ENCODE measurements around the gene ZNF593.
A peak's percentile ranks its signal among the peaks of the same experiment; 100 is the strongest.

ZNF593 gene

DNA sequence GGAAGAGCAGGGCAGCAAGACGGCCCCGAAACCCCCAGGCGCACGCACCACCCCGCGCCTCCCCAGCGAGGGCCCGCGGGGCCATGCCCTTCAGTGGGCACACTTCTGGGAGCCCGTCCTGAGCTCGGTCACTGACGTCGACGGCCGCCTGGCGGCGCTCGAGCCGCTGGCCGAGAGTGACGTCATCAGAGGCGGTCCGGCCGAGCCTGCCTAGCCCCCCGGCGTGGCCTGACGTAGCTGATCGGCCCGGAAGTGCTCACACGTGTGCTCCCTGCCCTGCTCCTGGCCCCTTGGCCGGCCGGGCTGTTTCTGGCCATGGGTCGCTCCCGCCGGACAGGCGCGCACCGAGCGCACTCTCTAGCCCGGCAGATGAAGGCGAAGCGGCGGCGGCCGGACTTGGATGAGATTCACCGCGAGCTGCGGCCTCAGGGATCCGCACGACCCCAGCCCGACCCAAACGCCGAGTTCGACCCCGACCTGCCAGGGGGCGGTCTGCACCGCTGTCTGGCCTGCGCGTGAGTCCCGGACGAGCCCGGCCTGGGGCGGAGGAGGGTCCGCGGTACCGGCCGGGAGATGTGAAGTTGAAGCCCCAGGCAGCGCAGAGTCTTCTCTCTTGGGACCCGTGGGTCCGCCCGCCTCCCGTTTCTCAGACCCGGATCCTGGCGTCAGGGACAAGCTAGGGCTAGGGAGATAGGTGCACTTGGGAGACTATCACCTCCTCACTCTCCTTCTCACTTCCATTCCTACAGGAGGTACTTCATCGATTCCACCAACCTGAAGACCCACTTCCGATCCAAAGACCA is at the start of gene ZNF593:
Gene ZNF593 (plus strand): TSS at position 240 of the 803 bp plus-strand sequence. CDS start 76 bp downstream, at position 316.
- TF ChIP-seq, protein P1, sequence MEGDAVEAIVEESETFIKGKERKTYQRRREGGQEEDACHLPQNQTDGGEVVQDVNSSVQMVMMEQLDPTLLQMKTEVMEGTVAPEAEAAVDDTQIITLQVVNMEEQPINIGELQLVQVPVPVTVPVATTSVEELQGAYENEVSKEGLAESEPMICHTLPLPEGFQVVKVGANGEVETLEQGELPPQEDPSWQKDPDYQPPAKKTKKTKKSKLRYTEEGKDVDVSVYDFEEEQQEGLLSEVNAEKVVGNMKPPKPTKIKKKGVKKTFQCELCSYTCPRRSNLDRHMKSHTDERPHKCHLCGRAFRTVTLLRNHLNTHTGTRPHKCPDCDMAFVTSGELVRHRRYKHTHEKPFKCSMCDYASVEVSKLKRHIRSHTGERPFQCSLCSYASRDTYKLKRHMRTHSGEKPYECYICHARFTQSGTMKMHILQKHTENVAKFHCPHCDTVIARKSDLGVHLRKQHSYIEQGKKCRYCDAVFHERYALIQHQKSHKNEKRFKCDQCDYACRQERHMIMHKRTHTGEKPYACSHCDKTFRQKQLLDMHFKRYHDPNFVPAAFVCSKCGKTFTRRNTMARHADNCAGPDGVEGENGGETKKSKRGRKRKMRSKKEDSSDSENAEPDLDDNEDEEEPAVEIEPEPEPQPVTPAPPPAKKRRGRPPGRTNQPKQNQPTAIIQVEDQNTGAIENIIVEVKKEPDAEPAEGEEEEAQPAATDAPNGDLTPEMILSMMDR (IDR thresholded peaks at IDR 0.05; ENCODE audit: insufficient read depth, low read depth, low read length, missing control alignments) = peak; percentile 98
- peak; percentile 96 for DNase-seq (ENCODE audit: low read depth)
- H3K4me3 ChIP-seq (ENCODE audit: low read depth, low read length) = peak within 1 kb of the TSS; percentile 87

DNA sequence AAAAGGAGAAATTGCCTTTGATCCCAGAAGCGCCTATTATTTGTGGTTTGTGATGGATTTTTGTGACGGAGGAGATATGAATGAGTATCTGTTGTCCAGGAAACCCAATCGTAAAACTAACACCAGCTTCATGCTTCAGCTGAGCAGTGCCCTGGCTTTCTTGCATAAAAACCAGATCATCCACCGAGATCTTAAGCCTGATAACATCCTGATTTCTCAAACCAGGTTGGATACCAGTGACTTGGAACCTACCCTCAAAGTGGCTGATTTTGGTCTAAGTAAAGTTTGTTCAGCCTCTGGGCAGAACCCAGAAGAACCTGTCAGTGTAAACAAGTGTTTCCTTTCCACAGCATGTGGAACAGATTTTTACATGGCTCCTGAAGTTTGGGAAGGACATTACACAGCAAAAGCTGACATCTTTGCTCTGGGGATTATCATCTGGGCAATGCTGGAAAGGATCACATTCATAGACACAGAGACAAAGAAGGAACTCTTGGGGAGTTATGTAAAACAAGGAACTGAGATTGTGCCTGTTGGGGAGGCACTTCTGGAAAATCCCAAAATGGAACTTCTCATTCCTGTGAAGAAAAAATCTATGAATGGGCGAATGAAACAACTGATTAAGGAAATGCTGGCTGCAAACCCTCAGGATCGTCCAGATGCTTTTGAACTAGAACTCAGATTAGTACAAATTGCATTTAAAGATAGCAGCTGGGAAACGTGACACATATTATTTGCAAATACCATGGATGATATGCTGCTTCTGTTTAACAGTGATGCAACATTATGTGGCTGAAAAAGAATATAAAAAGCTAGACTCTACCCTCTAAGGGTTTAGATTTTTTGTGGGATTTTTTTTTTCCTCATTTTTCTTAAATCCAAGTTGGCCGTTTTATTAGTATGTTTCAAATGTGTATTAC is 47.6 kb upstream of the ZNF593 start:
- H3K4me3 ChIP-seq (ENCODE audit: low read depth, low read length) = no peak overlapping the region
- no peak for DNase-seq (ENCODE audit: low read depth)
- TF ChIP-seq, protein P1 (IDR thresholded peaks at IDR 0.05; ENCODE audit: insufficient read depth, low read depth, low read length, missing control alignments) = no peak

DNA sequence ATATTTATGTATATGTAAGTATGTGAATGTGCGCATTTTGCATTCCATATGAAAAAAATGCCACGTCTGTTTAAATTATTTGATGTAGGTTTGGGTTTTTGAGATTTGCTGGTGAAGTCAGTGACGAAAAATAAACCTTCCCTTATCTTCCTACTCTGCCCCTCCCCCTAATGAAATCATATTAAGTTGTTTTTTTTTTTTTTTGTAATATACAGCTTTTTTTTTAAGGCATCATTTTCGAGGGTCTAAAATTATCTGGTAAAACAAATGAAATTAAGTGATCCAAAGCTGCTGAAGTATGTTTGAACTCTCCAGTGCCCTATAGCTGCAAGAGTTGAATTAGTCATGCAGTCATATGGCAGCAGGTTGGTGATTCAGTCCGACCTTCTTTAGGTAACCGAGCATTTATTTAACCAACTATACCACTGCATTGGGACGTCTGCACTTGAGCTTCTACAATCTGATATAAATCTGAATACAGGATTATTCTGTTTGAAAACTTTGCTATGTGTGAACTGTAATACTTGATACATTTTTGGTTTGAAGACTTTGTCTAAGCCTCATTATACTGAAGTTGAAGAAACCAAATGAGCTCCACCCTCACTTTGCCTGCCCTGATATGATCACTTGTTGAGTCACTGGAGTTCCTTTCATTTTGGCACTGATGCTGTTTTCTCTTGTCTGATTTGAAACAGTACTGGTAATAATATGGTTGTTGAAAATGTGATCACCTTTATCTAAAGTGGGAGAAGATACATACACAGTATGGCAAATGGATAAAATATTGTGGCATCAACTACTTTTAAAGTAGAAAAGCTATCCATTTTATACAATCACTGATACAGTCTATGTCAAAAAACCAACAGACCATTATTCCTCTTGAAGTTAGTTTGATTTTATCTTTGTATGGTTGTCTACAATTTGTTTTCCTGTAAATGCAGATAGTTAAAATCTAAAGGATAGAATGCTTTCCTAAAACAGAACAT is 46.4 kb upstream of the ZNF593 start:
- no peak for DNase-seq (ENCODE audit: low read depth)
- H3K4me3 ChIP-seq (ENCODE audit: low read depth, low read length) = no peak overlapping the region
- TF ChIP-seq, protein P1 (IDR thresholded peaks at IDR 0.05; ENCODE audit: insufficient read depth, low read depth, low read length, missing control alignments) = no peak

DNA sequence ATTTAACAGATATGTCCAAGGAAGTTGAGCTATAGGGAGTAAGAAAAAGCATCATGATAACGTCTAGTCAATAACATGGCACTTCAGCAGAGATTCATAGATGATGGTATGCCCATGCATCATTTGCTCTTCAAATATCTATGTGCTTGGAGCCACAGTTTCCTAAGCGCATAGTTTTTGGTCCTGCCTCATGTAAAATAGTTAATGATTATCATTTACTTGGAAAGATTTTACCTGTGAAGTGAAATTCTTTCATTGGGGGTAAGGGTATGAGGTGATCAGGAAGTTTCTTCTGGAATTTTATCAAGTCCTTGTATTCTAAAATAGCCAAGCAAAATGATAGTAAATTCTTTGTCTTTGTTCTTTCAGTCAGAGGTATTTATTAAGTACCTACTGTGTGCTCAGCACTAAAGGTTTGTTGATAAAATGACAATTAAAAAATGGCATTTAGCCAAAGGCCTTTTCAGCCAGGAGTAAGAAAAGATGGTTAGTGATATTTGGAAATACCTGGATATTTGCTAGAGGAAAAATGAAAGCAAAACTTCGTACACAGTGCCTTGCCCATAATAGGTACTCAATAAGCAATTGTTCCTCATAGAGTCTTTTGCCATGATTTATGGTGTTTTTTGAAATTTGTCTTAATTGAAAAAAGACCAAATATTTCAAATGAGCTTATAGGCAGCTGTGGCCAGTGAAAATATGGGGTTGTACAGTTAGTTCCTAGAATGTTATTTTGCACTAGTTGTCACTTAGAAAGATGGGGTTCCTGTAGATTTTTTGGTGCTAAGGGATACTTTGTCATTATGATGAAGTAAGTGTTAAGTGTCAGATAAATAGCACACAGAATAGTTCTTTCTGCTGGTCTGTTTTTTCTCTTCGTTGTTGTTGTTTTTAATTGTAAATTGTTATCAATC is 45.0 kb upstream of the ZNF593 start:
- TF ChIP-seq, protein P1 (IDR thresholded peaks at IDR 0.05; ENCODE audit: insufficient read depth, low read depth, low read length, missing control alignments) = no peak
- DNase-seq (ENCODE audit: low read depth) = no peak
- no peak overlapping the region for H3K4me3 ChIP-seq (ENCODE audit: low read depth, low read length)

DNA sequence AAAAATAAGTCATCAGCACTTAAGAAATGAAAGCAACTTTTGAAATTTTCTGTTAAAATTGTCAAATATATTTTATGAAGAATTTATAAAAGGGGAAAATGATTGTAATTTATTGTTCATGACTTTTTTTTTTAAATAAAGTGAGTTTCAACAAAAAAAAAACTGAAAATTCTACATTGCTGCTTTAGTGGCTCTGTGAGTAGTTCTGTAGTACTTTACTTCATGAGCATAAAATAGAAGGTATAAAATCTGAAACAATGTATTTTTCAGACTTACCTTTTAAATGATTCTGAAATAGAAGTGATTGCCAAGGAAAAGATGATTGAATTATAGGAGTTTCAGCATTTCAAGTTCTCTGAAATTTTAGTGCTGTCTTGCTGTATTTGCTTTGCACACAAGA is 44.3 kb upstream of the ZNF593 start:
- no peak for DNase-seq (ENCODE audit: low read depth)
- H3K4me3 ChIP-seq (ENCODE audit: low read depth, low read length) = no peak overlapping the region
- TF ChIP-seq, protein P1 (IDR thresholded peaks at IDR 0.05; ENCODE audit: insufficient read depth, low read depth, low read length, missing control alignments) = no peak
